Urothelium cell line (cell line): ENCODE measurements around the gene PLCD3.

ENCODE experiments used
- DNase-seq: peaks from one replicate; pipeline ENCODE4 v3.0.0; 2011; ENCODE audit warnings: low spot score, mixed read lengths
- FAIRE-seq: peaks from 2 replicates; lab custom pipeline; 2011; peaks lifted over from hg19 to GRCh38; lab: Jason Lieb, UNC

PLCD3 gene

DNA sequence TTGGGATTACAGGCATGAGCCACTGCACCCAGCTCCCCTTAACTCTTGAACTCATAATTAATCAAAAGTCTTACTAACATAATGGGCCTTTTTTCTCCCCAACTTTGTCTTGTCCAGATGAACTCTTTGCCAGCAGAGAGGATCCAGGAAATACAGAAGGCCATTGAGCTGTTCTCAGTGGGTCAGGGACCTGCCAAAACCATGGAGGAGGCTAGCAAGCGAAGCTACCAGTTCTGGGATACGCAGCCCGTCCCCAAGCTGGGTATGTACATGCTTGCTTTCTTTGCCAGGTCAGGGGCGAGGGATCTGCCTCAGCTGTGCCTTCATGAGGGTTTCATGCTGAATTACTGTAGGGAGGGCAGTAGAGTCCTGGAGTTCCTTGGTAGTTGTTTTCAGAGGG, 45.9 kb downstream of the PLCD3 start:
- DNase-seq = no peak
- no peak for FAIRE-seq

DNA sequence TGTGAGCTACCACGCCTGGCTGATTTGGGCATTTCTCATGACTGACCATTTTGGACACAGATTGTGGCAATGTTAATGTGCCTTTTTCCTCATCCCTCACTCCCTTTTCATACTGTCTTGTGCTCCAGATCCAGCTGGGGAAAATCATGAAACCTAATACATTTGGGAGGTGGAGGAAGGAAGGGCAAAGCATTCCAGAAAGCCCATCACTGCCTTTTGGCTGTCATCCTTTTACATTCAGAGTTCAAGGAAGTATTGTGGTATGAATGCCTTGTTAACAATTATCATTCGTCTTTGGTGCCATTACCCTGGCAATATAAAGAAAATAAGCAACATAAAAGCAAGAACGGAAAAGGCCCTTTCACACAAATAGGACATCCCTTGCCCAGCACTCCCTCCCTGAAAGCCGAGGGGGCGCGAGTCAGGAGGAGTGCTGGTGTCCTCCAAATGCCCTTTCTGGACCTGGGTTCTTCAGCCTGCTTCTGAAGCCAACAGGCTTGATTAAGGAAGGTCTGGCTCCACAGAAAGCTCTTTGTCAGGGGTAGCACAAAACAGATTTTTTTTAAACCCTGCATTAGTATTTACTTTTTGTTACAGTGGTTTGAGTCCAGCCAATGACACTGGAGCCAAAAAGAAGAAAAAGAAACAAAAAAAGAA, 51.1 kb downstream of the PLCD3 start:
- FAIRE-seq (no peak), DNase-seq (no peak)

DNA sequence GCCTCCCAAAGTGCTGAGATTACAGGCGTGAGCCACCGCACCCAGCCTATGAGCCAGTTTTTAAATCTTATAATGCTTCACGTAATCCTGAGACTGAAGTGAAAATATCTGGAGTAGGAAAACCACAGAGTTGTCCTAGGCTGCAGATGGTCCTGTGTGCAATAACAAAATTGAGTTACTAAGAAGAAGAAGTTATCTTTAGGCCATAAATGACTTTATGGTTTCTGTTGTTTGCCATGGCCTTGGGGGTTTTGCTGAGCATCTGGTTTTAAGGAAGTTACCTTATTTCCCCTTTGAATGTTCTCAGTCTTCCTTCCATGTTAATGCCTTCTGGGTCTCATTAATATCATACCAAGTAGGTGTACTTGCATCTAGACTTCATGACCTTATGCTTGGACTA, 54.7 kb downstream of the PLCD3 start:
- FAIRE-seq = no peak

DNA sequence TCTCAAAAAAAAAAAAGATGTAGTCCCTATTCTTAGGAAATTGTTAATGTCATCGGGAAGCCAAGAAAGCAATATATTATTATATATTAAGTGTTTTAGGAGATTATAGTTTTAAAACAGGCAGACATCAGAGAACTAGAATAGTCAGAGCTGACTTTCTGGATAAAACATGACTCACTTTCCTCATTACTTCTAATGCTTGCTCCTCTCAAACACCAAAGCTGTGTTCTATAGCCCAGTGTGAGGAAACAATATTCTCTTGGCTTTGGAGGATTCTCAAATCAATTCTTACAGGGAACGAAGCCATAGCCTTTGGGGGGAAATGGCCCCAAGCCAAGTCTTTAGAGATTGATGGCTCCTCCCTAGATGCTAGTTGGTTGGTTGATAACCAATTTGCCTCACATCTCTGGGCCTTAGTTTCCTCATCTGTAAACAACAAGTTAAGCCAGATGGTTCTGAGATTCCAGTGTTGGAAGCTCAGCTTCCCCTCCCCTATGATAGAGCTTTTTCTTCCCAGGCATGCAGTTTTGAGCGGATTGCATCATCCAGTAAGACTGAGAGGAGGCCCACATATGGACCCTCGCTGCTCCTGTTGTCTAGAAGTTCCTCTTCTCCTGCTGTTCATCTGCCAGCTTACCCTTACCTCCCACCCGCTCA, 58.8 kb downstream of the PLCD3 start:
- FAIRE-seq (no peak), DNase-seq (no peak)

More for the DNA sequence above, 54.7 kb downstream of the PLCD3 start:
- DNase-seq = no peak

DNA sequence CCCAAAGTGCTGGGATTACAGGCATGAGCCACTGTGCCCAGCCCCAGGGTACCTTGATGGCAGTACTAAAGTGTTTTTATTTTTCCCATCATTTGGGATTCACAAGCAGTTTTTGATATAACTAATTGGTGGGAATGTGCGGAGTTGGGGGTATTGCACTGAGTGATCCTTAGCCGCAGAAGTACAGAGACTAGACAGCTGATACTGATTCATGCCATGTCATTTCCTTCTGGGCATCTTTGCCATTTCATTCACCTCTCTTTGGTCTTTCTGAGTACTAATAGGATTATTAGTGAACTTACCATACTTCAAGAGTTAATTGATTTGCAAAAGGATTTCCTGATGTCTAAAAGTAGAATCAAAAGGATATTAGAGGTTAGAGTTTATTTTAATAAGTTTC, 61.5 kb downstream of the PLCD3 start:
- FAIRE-seq = no peak
- no peak for DNase-seq

DNA sequence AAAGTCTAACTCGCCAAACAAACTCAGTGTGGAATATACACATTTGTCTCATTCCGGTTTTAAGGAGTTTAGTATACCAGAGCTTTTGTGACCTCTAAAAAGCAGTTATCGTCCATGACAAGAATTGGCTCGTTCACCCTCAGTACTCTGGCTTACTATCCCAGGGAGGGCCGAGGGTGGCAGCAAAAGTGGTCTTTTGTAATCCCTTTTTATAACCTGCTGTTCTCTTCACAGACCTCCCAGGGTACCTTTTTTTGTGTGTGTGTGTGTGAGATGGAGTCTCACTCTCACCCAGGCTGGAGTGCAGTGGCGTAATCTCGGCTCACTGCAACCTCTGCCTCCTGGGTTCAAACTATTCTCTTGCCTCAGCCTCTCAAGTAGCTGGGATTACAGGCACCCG, 62.3 kb downstream of the PLCD3 start:
- no peak for FAIRE-seq
- DNase-seq = no peak

DNA sequence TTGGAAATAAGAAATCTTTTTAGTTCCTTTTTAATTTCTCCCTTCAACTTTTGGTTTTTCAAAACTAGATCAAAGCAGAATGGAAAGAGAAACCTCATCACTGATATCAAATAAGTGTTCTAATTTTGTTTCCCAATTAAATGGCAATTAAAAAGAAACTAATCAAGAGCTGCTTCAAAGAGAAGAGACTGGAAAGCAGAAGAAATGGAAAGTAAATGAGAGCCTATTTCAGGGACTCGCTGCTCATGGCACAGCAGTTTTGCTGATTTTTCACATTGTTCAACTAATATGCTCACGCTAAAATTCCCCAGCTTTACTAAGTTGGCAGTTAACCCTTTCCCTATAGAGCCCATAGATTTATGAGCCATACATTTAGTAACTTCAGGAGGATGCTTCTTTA, 64.7 kb downstream of the PLCD3 start:
- no peak for FAIRE-seq
- no peak for DNase-seq

DNA sequence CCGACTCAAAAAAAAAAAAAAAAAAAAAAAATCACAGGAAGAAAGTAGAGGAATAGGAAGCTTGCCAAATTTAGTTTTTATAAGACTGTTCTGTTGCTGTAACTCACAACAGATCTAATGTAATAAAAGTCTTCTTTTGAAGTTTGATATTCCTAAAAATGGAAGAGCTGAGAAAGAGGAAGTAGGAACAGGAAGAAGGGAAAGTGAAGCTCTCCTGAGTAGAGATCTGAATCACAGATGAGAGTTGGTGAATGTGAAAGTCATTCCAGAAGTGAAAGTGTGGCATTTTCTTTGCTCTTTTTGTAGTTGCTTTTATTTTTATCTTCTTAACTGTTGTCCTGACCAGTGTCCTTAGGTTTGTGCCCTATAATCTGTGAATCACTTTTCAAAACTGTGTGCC, 69.1 kb downstream of the PLCD3 start:
- DNase-seq (no peak), FAIRE-seq (no peak)

DNA sequence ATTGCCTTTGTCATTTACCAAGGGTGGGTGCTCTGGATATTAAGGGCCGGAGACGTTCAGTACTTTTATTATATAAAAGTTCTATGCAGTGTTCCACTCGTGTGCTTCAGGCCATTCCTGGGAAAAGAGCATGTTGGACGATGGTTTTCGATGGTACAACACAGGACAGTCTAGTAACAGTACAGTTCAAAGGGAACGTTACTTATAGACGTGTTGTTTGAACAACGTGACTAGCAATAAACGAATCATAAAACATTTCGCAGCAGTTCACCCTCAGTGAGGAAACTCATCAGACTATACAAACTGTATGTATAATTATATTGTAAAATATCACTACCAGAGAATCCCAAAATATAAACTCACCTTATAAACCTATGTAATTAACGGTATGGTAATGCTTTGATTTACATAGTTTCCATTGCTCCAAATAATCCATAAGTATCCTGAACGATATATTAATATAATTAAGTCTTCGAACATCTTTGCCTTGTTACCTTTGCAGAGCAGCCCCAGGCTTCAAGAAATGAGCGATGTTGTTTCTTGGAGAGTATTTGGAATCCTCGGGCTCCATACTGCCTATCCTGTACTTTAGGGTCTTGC, 70.6 kb downstream of the PLCD3 start:
- no peak for FAIRE-seq
- DNase-seq = no peak

DNA sequence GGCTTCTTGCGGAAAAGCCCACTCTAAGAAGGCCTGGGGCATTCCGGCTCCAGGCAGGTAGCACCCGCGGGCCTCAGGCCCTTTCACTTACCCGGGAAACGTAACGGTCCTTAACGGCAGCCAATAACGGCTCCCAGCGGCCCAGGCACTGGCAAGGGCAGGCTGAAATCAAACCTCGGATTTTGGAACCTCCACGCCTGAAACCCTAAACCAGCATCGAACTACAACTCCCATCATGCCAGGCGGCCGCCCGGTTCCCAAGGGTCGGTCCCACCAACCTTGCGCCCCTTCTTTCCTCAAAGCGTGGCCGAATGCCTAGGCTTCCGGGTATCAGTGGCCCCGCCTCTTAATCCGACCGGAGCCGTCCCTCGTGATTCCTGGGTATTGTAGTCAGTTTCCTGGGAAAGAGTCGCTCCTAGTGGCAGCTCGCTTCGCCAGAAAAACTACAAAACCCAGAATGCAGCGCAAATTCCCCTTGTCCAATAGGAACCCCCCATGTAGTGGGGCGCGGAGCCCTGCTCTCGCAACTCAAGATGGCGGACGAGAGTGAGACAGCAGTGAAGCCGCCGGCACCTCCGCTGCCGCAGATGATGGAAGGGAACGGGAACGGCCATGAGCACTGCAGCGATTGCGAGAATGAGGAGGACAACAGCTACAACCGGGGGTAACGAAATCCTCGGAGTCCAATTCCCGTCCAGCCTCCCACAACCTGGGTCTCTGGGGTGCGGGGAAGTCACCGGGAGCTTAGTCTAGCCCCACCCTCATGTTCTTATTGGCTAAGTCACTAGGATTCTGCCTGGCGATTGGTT, 71.3 kb downstream of the PLCD3 start, which contains the start of gene NMT1:
Gene NMT1, plus strand, starts transcription at position 521 of the 809 bp plus-strand sequence. Its CDS starts 13 bp downstream, at position 534.
- DNase-seq = peak; percentile 97
- no peak for FAIRE-seq

DNA sequence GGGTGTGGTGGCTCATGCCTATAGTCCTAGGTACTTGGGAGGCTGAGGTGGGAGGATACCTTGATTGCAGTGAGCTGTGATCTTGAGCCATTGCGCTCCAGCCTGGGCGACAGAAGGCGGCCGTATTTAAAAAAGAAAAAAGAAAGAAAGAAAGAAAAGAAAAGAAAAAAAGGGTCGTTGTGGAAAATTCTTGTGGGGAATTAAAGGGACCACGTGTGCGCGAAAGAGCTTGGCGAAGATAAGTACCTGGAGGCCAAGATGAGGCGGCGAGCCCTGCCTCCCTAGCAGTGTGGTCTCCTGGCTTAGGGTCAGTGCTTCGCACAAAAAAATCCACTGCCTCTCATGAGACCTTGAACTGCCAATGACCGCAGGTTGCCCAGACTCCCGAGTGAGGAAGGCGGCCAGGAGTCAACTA, 71.9 kb downstream of the PLCD3 start:
- FAIRE-seq (no peak), DNase-seq (no peak)
